GM21526 (cell line): ENCODE data around the gene BDKRB2.

Experiments used
- ATAC-seq: cut with Tn5 transposase; IDR thresholded peaks from one replicate; pipeline ENCODE4 v1.9.1; 2021; ENCODE audit warnings: moderate library complexity; ENCODE audit not compliant: unreplicated experiment, low FRiP score

The BDKRB2 gene

DNA sequence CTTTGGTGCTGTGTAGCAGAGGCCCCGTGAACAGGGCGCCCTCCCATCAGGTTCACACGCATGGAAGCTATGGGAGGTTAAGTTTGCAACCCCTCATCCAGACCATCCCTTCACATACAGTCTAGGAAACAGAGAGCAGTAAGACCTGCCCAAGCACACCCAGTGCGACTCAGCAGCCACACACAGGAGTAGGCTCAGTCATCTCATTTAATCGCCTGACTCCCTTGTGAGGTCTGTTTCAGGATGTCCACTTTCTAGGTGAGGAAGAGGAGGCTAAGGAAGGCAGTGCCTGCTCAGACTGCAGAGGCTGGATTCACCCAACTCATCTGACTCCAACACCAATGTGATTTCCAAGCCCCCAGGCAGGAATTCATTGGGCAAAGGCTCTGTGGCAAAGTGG is 63.3 kb downstream of the BDKRB2 start:
- no peak for ATAC-seq

- no peak for ATAC-seq
These were observed 64.1 kb downstream of the BDKRB2 start for GRCh38 chr14:96268431-96269358.

GRCh38 chr14:96269359-96269710 is 64.7 kb downstream of the BDKRB2 start:
- ATAC-seq: no peak

GRCh38 chr14:96270565-96271420 is 66.2 kb downstream of the BDKRB2 start:
- no peak for ATAC-seq

DNA sequence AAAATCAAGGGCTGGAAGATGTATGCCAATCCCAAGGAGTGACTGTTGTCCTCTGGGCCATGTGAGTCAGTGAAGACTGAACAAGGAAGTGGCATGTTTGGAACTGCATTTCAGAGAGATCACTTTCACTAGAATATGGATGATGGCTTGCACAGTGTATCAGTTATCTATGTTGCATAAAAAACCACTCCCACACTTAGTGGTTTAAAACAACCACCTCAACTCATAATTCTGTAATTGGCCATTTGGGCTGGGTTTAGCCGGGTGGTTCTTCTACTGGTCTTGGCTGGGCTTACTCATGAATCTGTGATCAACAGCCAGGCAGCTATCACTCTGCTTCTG is 66.8 kb downstream of the BDKRB2 start:
- ATAC-seq: no peak

- ATAC-seq: no peak
These were observed 68.3 kb downstream of the BDKRB2 start for GRCh38 chr14:96272777-96273473.

DNA sequence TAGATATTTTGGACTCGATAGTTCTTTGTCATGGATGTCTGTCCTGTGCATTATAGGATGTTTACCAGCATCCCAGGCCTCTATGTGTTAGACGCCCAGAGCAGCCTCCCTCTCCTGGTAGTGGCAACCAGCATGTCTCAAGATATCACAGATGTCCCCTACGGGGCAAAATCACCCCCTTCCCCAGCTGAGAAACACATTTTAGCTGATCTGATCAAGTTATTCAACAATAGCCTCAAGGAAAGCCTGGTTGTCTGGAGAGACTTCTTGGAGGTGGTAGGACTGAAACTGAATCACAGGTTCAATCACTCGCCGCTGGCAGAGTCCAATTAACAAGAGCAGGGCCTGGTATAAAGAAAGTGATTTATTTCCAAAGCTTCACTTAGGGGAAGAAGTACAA is 69.0 kb downstream of the BDKRB2 start:
- ATAC-seq: no peak

GRCh38 chr14:96274122-96274521 is 69.5 kb downstream of the BDKRB2 start:
- ATAC-seq: no peak

GRCh38 chr14:96274543-96274942 is 69.9 kb downstream of the BDKRB2 start:
- no peak for ATAC-seq

- ATAC-seq: no peak
These were observed 70.8 kb downstream of the BDKRB2 start for GRCh38 chr14:96275177-96276112.

- ATAC-seq: no peak
These were observed 73.3 kb downstream of the BDKRB2 start for GRCh38 chr14:96277890-96278289.

- no peak for ATAC-seq
These were observed 74.9 kb downstream of the BDKRB2 start for GRCh38 chr14:96279564-96279963.

DNA sequence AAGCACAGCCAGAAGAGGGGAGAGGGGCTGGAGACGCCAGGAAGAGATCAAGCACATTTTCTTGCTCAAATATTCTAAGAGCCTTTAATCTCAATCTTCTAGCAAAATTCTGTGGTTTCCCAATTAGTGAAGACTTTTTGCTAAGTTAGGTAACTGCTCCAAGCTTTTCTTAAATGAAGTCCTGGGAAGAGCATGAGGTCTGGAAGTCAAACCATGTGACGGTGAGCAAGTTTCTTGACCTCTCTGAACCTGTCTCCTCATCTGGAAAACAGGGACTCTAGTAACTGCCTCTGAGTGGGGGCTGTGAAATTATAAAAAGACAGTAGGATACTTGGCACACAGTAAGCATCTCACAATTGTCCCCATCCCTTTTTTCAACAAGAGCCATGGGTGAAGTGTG is 75.5 kb downstream of the BDKRB2 start:
- no peak for ATAC-seq

DNA sequence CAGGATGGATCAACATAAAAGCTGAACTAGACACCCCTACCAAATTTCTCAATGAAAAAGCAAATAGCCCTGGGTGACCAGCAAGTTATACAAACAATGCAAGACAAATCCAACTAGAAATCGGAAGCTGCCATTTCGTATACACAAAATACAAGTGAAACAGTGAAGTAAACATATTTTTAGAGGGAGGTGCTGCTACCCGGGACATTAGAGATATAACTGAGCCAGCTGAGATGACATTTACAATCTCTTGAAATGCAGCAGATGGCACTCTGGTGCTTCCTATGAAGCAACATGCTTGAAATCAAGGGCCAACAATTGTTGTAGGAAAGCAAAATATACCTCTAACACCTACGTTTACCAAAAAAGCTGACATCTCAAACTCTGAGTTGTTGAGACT is 76.8 kb downstream of the BDKRB2 start:
- ATAC-seq: no peak

DNA sequence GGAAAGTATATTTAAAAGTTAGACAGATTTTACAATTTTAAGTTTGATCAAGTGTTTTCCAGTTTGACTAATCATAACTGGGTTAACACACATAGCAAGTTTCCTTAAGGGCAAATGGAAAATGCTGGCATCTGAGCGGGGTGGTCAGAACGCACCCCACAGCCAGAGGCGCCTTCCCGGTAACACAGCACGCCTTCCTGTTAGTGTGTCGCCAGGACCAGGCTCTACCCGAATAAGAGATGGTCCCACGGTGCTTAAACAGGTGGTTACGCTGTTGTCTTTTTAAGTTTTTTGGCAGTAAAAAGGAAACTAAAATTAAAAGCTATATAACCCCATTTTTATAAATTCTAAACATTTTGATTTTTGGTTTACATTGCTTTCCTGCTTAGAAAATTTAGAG is 79.4 kb downstream of the BDKRB2 start:
- no peak for ATAC-seq

GRCh38 chr14:96284430-96284829 is 79.8 kb downstream of the BDKRB2 start:
- ATAC-seq: no peak

- no peak for ATAC-seq
These were observed 81.0 kb downstream of the BDKRB2 start for GRCh38 chr14:96285667-96286066.

GRCh38 chr14:96286251-96286650 is 81.6 kb downstream of the BDKRB2 start:
- no peak for ATAC-seq

DNA sequence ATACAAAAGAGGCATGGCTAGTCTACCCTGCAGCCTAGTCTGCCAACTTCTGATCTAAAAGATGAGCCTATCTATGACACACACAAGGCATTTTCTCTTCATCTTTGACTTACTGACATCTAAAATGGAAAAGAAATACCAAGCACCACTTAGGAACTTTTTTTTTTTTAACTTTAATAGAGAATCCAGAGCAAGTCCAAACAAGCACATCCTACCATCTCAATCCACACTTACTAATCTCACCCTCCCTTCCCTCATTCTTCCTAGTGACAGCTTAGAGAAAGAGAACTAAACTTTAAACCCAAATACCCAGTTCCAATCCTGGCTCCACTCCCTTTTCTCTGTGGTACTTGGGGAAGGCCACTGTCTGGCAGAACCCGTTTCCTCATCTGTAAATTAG is 83.2 kb downstream of the BDKRB2 start:
- ATAC-seq: no peak
